ENCODE results near the gene ST8SIA6. TPM values are rescaled to one million over a fixed set of nuclear protein-coding genes. Genes with fewer than 3 reads are reported as not detected.
"Not testable (repeated sequence)": the region's sequence is repeated elsewhere in the genome, so short reads cannot be mapped to it uniquely, and the experiment has no call there.

The ST8SIA6 gene
- total RNA-seq, 1 experiment from 2014 or later = 0.14 TPM

- Mint-ChIP-seq H3K27me3 (ENCODE audit: unreplicated experiment) (no peaks in the 10 kb centered on the region), H3K9me3 (ENCODE audit: low read depth, unreplicated experiment) (no peaks in the 10 kb centered on the region), H3K4me1 (ENCODE audit: low read depth, unreplicated experiment) (no peaks in the 10 kb centered on the region), H3K36me3 (ENCODE audit: insufficient read depth, unreplicated experiment) (no peaks in the 10 kb centered on the region), H3K27ac (ENCODE audit: unreplicated experiment) (no peak overlapping the region), H3K4me3 (ENCODE audit: low read depth, unreplicated experiment) (no peak overlapping the region)
- TF ChIP-seq, protein P1, sequence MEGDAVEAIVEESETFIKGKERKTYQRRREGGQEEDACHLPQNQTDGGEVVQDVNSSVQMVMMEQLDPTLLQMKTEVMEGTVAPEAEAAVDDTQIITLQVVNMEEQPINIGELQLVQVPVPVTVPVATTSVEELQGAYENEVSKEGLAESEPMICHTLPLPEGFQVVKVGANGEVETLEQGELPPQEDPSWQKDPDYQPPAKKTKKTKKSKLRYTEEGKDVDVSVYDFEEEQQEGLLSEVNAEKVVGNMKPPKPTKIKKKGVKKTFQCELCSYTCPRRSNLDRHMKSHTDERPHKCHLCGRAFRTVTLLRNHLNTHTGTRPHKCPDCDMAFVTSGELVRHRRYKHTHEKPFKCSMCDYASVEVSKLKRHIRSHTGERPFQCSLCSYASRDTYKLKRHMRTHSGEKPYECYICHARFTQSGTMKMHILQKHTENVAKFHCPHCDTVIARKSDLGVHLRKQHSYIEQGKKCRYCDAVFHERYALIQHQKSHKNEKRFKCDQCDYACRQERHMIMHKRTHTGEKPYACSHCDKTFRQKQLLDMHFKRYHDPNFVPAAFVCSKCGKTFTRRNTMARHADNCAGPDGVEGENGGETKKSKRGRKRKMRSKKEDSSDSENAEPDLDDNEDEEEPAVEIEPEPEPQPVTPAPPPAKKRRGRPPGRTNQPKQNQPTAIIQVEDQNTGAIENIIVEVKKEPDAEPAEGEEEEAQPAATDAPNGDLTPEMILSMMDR (IDR thresholded peaks at IDR 0.05; ENCODE audit: unreplicated experiment) = no peak
- CTCF ChIA-PET = interaction anchor here (0.7 kb wide), 2 partner anchors 97 to 1972 kb away, joined by 4 to 9 read pairs; no protein-coding TSS in a partner anchor
- no peak for DNase-seq
- no TSS peak for BruUV-seq (replicated peaks)
- intact Hi-C loops (cut with micrococcal nuclease; ENCODE audit: unreplicated experiment) = no loop called here
These were observed 48.2 kb downstream of the ST8SIA6 start for GRCh38 chr10:17406036-17406834.

DNA sequence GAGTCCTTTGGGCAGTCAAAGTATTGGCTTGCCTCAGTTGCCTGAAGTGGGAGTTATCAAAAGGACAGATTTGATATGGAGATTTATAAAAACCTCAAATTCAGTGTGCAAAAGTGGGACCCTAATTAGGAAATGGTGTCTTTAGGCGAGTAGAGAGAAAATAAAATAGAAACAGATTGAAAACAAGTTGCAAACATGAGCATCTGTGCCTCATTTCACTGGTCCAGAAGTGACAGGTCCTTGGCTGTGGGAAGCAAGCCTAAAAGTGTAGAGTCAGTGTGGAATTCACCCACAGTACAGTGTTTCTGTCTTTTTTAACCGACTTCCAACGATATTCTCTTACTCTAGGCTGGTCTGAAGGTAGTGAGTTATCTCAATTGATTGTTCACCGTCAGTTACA lies 51.2 kb downstream of the ST8SIA6 start:
- Mint-ChIP-seq H3K9me3 (ENCODE audit: low read depth, unreplicated experiment) (no peaks in the 10 kb centered on the region), H3K27ac (ENCODE audit: unreplicated experiment) (no peak overlapping the region), H3K4me3 (ENCODE audit: low read depth, unreplicated experiment) (no peak overlapping the region), H3K4me1 (ENCODE audit: low read depth, unreplicated experiment) (no peaks in the 10 kb centered on the region), H3K36me3 (ENCODE audit: insufficient read depth, unreplicated experiment) (no peaks in the 10 kb centered on the region), H3K27me3 (ENCODE audit: unreplicated experiment) (no peaks in the 10 kb centered on the region)
- CTCF ChIA-PET = no interaction called here
- intact Hi-C loops (cut with micrococcal nuclease; ENCODE audit: unreplicated experiment) = no loop called here
- no peak for DNase-seq
- TF ChIP-seq, protein P1 (IDR thresholded peaks at IDR 0.05; ENCODE audit: unreplicated experiment) = no peak
- BruUV-seq (replicated peaks) = no TSS peak

GRCh38 chr10:17402040-17402439 lies 52.4 kb downstream of the ST8SIA6 start:
- H3K27ac Mint-ChIP-seq (ENCODE audit: unreplicated experiment); H3K4me1 Mint-ChIP-seq (ENCODE audit: low read depth, unreplicated experiment); intact Hi-C loops (cut with micrococcal nuclease; ENCODE audit: unreplicated experiment); H3K9me3 Mint-ChIP-seq (ENCODE audit: low read depth, unreplicated experiment); CTCF ChIA-PET; H3K36me3 Mint-ChIP-seq (ENCODE audit: insufficient read depth, unreplicated experiment); H3K27me3 Mint-ChIP-seq (ENCODE audit: unreplicated experiment); H3K4me3 Mint-ChIP-seq (ENCODE audit: low read depth, unreplicated experiment); BruUV-seq (replicated peaks); DNase-seq: not testable (repeated sequence)

- Mint-ChIP-seq H3K27me3 (ENCODE audit: unreplicated experiment) (peaks cover 9% of the 10 kb centered on the region), H3K36me3 (ENCODE audit: insufficient read depth, unreplicated experiment) (no peaks in the 10 kb centered on the region), H3K4me3 (ENCODE audit: low read depth, unreplicated experiment) (no peak overlapping the region), H3K27ac (ENCODE audit: unreplicated experiment) (no peak overlapping the region), H3K9me3 (ENCODE audit: low read depth, unreplicated experiment) (no peaks in the 10 kb centered on the region), H3K4me1 (ENCODE audit: low read depth, unreplicated experiment) (no peaks in the 10 kb centered on the region)
- DNase-seq = no peak
- intact Hi-C loops (cut with micrococcal nuclease; ENCODE audit: unreplicated experiment) = no loop called here
- CTCF ChIA-PET = no interaction called here
- BruUV-seq (replicated peaks) = no TSS peak
- TF ChIP-seq, protein P1 (IDR thresholded peaks at IDR 0.05; ENCODE audit: unreplicated experiment) = no peak
These were observed 58.4 kb downstream of the ST8SIA6 start for GRCh38 chr10:17396004-17396403.

DNA sequence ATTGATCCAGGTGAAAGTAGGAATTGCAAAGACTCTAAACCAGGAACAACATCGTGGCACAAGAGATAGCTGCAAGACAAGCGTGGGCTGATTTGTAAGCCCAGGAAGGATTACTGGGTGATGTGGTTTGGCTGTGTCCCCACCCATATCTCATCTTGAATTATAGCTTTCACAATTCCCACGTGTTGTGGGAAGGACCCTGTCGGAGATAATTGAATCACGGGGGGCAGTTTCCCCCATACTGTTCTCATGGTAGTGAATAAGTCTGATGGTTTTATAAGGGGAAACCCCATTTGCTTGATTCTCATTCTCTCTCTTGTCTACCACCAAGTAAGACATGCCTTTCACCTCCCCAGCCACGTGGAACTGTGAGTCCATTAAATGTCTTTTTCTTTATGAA lies 59.5 kb downstream of the ST8SIA6 start:
- CTCF ChIA-PET = no interaction called here
- no peak for DNase-seq
- TF ChIP-seq, protein P1 (IDR thresholded peaks at IDR 0.05; ENCODE audit: unreplicated experiment) = no peak
- H3K27me3 Mint-ChIP-seq (ENCODE audit: unreplicated experiment) = peaks cover 9% of the 10 kb centered on the region
- intact Hi-C loops (cut with micrococcal nuclease; ENCODE audit: unreplicated experiment) = no loop called here
- BruUV-seq (replicated peaks) = no TSS peak
- no peak overlapping the region for H3K4me3 Mint-ChIP-seq (ENCODE audit: low read depth, unreplicated experiment)
- H3K4me1 Mint-ChIP-seq (ENCODE audit: low read depth, unreplicated experiment) = no peaks in the 10 kb centered on the region
- no peak overlapping the region for H3K27ac Mint-ChIP-seq (ENCODE audit: unreplicated experiment)
- H3K9me3 Mint-ChIP-seq (ENCODE audit: low read depth, unreplicated experiment) = no peaks in the 10 kb centered on the region
- H3K36me3 Mint-ChIP-seq (ENCODE audit: insufficient read depth, unreplicated experiment) = no peaks in the 10 kb centered on the region
